Cardiac fibroblast (primary cell): ENCODE results near the gene GPHN.

Source experiments
- DNase-seq, 2 donors: peaks; one replicate each; pipeline versions ENCODE4 v3.0.0 to v3.0.0-alpha.2; 2010; ENCODE audit warnings: low read depth in 2 of 2
- H3K4me3 ChIP-seq, 2 donors: replicated peaks in 1 of 2; 1 replicate in 1 of 2; 2 replicates in 1 of 2; pipeline ENCODE4 v1.5.1; 2011; ENCODE audit warnings: low read depth in 2 of 2, low read length in 2 of 2, mild to moderate bottlenecking in 2 of 2, moderate library complexity in 1 of 2
- TF ChIP-seq, protein P1 (sequence below): IDR thresholded peaks from one replicate; pipeline ENCODE4 v1.5.1; 2011; ENCODE audit warnings: low read depth, mild to moderate bottlenecking, low read length, inconsistent platforms

GPHN gene

DNA sequence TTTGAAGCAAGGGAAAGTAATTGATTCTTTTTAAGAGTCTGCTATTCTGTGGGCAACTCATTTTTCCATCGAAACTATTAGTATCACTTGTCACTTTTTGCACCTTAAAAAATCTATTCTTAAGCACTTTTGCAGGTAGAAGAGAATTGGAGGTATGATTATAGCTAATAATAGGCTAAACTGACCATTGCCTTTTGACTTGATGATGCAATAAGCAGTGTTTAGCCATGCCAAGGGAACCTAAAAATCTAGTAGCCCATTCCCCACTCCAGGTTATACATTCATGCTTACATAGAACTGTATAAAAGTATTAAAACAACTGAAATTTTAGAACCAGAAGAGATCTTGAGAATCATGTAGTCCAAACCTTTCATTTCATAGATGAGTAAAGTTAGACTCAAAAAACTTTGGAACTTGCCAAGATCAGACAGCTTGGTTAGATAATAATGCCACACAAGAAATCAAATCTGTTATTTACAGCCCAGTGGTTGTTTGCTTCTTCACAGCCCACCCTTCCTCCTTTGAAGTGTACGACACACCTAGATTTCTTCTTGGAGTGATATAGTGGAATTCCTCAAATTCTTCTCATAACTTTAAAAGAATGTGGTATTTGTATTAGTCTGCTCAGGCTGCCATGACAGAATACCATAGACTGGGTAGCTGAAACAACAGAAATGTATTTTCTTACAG is 659.6 kb downstream of the GPHN start:
- no peak overlapping the region for H3K4me3 ChIP-seq
- TF ChIP-seq, protein P1, sequence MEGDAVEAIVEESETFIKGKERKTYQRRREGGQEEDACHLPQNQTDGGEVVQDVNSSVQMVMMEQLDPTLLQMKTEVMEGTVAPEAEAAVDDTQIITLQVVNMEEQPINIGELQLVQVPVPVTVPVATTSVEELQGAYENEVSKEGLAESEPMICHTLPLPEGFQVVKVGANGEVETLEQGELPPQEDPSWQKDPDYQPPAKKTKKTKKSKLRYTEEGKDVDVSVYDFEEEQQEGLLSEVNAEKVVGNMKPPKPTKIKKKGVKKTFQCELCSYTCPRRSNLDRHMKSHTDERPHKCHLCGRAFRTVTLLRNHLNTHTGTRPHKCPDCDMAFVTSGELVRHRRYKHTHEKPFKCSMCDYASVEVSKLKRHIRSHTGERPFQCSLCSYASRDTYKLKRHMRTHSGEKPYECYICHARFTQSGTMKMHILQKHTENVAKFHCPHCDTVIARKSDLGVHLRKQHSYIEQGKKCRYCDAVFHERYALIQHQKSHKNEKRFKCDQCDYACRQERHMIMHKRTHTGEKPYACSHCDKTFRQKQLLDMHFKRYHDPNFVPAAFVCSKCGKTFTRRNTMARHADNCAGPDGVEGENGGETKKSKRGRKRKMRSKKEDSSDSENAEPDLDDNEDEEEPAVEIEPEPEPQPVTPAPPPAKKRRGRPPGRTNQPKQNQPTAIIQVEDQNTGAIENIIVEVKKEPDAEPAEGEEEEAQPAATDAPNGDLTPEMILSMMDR, result no peak
- DNase-seq, result peak; percentile 18 to 47

DNA sequence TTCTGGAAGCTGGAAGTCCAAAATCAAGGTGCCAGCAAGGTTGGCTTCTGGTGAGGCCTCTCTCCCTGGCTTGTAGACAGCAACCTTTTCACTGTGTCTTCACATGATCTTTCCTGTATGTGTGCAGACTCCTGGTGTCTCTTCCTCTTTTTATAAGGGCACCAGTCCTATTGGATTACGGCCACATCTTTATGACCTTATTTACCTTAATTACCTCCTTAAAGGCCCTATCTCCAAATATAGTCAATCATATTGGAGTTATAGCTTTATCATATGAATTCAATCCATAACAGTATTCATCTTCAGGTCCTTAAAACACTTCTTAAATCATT is 660.1 kb downstream of the GPHN start:
- no peak for DNase-seq
- TF ChIP-seq, protein P1, result no peak
- no peak overlapping the region for H3K4me3 ChIP-seq

DNA sequence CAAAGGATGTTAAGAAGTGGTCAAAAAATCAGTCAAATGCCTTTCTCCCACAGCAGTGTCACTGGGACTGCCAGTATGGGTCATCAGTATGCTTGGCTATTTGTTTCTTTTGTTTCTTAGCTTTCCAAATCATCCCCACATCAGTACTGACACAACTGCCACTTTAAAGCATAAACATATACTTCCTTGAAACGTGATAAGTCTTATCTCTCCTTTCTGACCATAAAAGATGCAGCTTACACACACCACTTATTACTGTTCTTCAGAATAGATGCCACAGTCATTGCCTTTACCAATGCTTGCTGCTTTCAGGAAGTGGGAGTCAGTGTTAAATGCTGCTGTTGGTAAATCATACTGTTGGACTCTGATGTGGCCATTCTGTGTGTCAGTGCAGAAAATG is 662.7 kb downstream of the GPHN start:
- H3K4me3 ChIP-seq, result no peak overlapping the region
- DNase-seq, result peak in 1 of 2 donors; percentile 13
- TF ChIP-seq, protein P1, result no peak

DNA sequence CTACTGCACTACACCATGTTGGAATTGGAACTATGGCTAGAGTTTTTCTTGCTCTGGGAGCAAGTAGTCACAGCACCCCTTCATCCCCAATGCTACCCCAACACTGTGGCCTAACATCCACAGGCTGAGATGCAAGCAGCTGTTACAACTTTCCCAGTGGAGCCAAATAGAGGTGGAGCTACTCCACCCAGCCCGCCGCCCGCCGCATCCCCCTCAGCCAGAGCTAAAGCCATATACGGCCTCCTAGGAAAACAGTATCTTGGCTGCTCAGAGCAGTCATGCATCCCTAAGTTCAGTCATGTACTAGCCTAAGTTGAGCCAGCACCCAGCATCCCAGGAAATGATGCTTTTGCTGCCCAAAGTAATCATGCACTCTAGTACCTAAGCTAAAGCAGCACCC is 664.1 kb downstream of the GPHN start:
- no peak overlapping the region for H3K4me3 ChIP-seq
- no peak for DNase-seq
- TF ChIP-seq, protein P1, result no peak

DNA sequence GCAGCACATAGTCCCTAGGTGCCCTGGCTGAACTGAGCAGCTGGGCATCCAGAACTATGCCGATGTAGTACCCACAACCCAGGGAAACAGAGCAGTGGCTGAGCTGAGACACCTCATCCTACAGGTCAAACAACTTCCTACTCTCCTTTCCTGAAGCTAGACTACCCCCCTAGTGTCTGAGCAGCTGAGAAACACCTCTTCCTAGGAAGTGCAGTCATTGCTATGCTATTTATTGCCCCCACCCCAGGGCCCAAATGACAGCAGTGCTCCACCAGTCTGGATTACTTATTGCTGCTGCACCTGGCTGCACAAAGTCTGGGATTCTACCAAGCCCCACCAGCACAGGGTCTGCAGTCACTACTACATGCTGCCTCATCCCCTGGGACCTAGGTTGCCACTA is 664.6 kb downstream of the GPHN start:
- no peak overlapping the region for H3K4me3 ChIP-seq
- DNase-seq, result no peak
- TF ChIP-seq, protein P1, result no peak

DNA sequence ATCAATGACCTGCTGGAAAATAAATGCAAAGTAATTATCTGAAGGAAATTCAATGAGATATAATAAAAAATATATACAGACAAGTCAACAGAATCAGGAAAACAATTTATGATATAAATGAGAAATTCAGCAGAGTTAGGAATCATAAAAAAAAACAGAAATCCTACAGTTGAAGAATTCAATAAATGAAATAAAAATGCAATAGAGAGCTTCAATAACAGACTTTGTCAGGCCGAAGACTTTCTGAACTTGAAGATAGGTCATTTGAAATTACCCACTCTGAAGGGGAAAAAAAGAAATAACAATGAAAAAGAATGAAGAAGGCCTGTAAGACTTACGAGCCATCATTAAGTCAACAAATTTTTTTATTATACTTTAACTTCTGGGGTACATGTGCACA is 665.8 kb downstream of the GPHN start:
- no peak for DNase-seq
- H3K4me3 ChIP-seq, result no peak overlapping the region
- TF ChIP-seq, protein P1, result no peak
